Caco-2 (cell line): ENCODE results near the gene ELK1. TPM values are rescaled to one million over a fixed set of nuclear protein-coding genes. Genes with fewer than 3 reads are reported as not detected.

Experiments used
- BruUV-seq: library from RNA; stranded (reverse); fragments of 400-500 nt; replicated peaks from 2 replicates; lab custom pipeline; 2021; lab: Mats Ljungman, UMichigan
- CTCF ChIA-PET: fragments of 300-600 bp; sonication (Branson Sonifier 250); formaldehyde crosslinking; loops from one replicate; lab custom pipeline; 2022; ENCODE audit warnings: antibody characterized with exemption; lab: Charles Lee
- POLR2A ChIA-PET: fragments of 300-600 bp; sonication (Branson Sonifier 250); formaldehyde crosslinking; loops from one replicate; lab custom pipeline; 2022; ENCODE audit warnings: antibody characterized with exemption; lab: Charles Lee
- DNase-seq, 2 experiments: peaks; one replicate each; pipeline versions ENCODE4 v3.0.0 to v3.0.0-alpha.2; 2020 to 2022
- H3K27me3 ChIP-seq: replicated peaks from 2 replicates; pipeline ENCODE4 v1.6.0; 2011; ENCODE audit warnings: low read length; ENCODE audit not compliant: control insufficient read depth, insufficient read depth
- H3K36me3 ChIP-seq: 2 replicates; pipeline ENCODE4 v1.5.1; 2011; ENCODE audit warnings: low read length; ENCODE audit not compliant: control insufficient read depth, insufficient read depth
- H3K4me1 ChIP-seq: fragments of 250-450 bp; sonication (Bioruptor Pico); 2 replicates; pipeline ENCODE4 v1.5.1; 2020; ENCODE audit warnings: mild to moderate bottlenecking
- H3K4me3 ChIP-seq: 2 replicates; pipeline ENCODE4 v1.5.1; 2011; ENCODE audit warnings: low read depth, mild to moderate bottlenecking, control low read depth, low read length
- H3K9me3 ChIP-seq: fragments of 250-450 bp; sonication (Bioruptor Pico); 2 replicates; pipeline ENCODE4 v1.5.1; 2020; ENCODE audit warnings: mild to moderate bottlenecking, moderate library complexity
- H3K27ac Mint-ChIP-seq: one replicate; pipeline ENCODE4 v1.8.0; 2022; ENCODE audit warnings: mixed read lengths; ENCODE audit not compliant: unreplicated experiment
- H3K27me3 Mint-ChIP-seq: one replicate; pipeline ENCODE4 v1.8.0; 2022; ENCODE audit warnings: mixed read lengths; ENCODE audit not compliant: insufficient read depth, unreplicated experiment
- H3K36me3 Mint-ChIP-seq: one replicate; pipeline ENCODE4 v1.8.0; 2022; ENCODE audit warnings: mild to moderate bottlenecking, mixed read lengths; ENCODE audit not compliant: insufficient read depth, unreplicated experiment
- H3K4me1 Mint-ChIP-seq: one replicate; pipeline ENCODE4 v1.8.0; 2022; ENCODE audit warnings: low read depth, mixed read lengths; ENCODE audit not compliant: unreplicated experiment
- H3K4me3 Mint-ChIP-seq: one replicate; pipeline ENCODE4 v1.8.0; 2022; ENCODE audit warnings: mild to moderate bottlenecking, moderate library complexity, mixed read lengths; ENCODE audit not compliant: unreplicated experiment
- H3K9me3 Mint-ChIP-seq: one replicate; pipeline ENCODE4 v1.8.0; 2022; ENCODE audit warnings: mixed read lengths; ENCODE audit not compliant: unreplicated experiment
- CTCF ChIP-seq, 2 experiments: fragments of 200-600 bp in 1 of 2; IDR thresholded peaks; 1 replicate in 1 of 2; 2 replicates in 1 of 2; pipeline versions ENCODE4 v1.5.1 to v1.8.0; 2011 to 2022; ENCODE audit warnings: antibody characterized with exemption in 1 of 2, control low read depth in 1 of 2, inconsistent platforms in 1 of 2, low read depth in 1 of 2, low read length in 1 of 2, mild to moderate bottlenecking in 1 of 2, moderate library complexity in 1 of 2; ENCODE audit not compliant: insufficient read depth in 1 of 2, severe bottlenecking in 1 of 2, unreplicated experiment in 1 of 2
- intact Hi-C: fragments of 100-400 bp; cut with micrococcal nuclease; formaldehyde crosslinking; loops from one replicate; pipeline ENCODE4 v1.10.0; 2022; ENCODE audit not compliant: unreplicated experiment
- total RNA-seq: library from RNA; stranded (reverse); gene quantifications from 2 replicates; pipeline ENCODE4 v1.2.3, GENCODE V29; 2022

ELK1 gene
- total RNA-seq, 1 experiment from 2014 or later, result 29.3 TPM

- BruUV-seq, result no TSS peak
- Mint-ChIP-seq H3K9me3 (no peaks in the 10 kb centered on the region), H3K27ac (no peak overlapping the region), H3K36me3 (peaks cover 7% of the 10 kb centered on the region), H3K27me3 (peaks cover 3% of the 10 kb centered on the region), H3K4me3 (no peak overlapping the region), H3K4me1 (no peaks in the 10 kb centered on the region)
- ChIA-PET CTCF (no interaction called here), POLR2A (no interaction called here)
- DNase-seq, result no peak
- H3K4me1 ChIP-seq, result no peaks in the 10 kb centered on the region
- no peaks in the 10 kb centered on the region for H3K27me3 ChIP-seq
- H3K36me3 ChIP-seq, result no peaks in the 10 kb centered on the region
- intact Hi-C loops, result no loop called here
- H3K9me3 ChIP-seq, result no peaks in the 10 kb centered on the region
- no peak overlapping the region for H3K4me3 ChIP-seq
- TF ChIP-seq CTCF (IDR thresholded peaks at IDR 0.05; ENCODE audit: insufficient read depth in 1 of 2, low read depth in 1 of 2, low read length in 1 of 2, severe bottlenecking in 1 of 2, unreplicated experiment in 1 of 2), result no peak
Observed at GRCh38 chrX:47618923-47619485, 31.4 kb downstream of the ELK1 start.

- DNase-seq, result no peak
- Mint-ChIP-seq H3K4me3 (no peak overlapping the region), H3K27me3 (no peaks in the 10 kb centered on the region), H3K27ac (no peak overlapping the region), H3K9me3 (no peaks in the 10 kb centered on the region), H3K36me3 (no peaks in the 10 kb centered on the region), H3K4me1 (no peaks in the 10 kb centered on the region)
- no peaks in the 10 kb centered on the region for H3K27me3 ChIP-seq
- no peak for TF ChIP-seq CTCF (IDR thresholded peaks at IDR 0.05; ENCODE audit: insufficient read depth in 1 of 2, low read depth in 1 of 2, low read length in 1 of 2, severe bottlenecking in 1 of 2, unreplicated experiment in 1 of 2)
- intact Hi-C loops, result no loop called here
- H3K9me3 ChIP-seq, result no peaks in the 10 kb centered on the region
- H3K36me3 ChIP-seq, result no peaks in the 10 kb centered on the region
- no peak overlapping the region for H3K4me3 ChIP-seq
- ChIA-PET CTCF (no interaction called here), POLR2A (no interaction called here)
- BruUV-seq, result no TSS peak
- no peaks in the 10 kb centered on the region for H3K4me1 ChIP-seq
Observed at GRCh38 chrX:47614618-47615017, 35.7 kb downstream of the ELK1 start.

DNA sequence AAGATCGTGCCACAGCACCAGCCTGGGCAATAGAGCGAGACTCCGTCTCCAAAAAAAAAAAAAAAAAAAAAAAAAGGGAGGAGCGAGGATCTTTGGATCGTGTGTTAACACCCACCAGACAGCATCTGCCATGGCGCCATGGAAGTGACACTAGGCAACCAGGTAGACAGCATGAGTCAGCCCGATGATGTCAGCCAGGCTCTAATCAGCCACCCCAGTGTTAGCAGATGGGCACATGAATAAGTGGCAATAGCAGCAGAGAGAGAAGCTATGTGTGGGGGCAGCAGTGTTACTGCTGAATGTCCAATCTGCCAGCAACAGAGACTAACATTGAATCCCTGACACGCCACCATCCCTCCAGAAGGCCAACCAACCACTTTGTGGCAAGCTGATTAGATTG, 37.3 kb downstream of the ELK1 start:
- H3K27me3 ChIP-seq, result no peaks in the 10 kb centered on the region
- H3K4me1 ChIP-seq, result no peaks in the 10 kb centered on the region
- Mint-ChIP-seq H3K9me3 (no peaks in the 10 kb centered on the region), H3K27ac (no peak overlapping the region), H3K4me1 (no peaks in the 10 kb centered on the region), H3K4me3 (no peak overlapping the region), H3K27me3 (no peaks in the 10 kb centered on the region), H3K36me3 (no peaks in the 10 kb centered on the region)
- no peak overlapping the region for H3K4me3 ChIP-seq
- H3K9me3 ChIP-seq, result no peaks in the 10 kb centered on the region
- TF ChIP-seq CTCF (IDR thresholded peaks at IDR 0.05; ENCODE audit: insufficient read depth in 1 of 2, low read depth in 1 of 2, low read length in 1 of 2, severe bottlenecking in 1 of 2, unreplicated experiment in 1 of 2), result no peak
- ChIA-PET CTCF (no interaction called here), POLR2A (no interaction called here)
- BruUV-seq, result no TSS peak
- no peaks in the 10 kb centered on the region for H3K36me3 ChIP-seq
- intact Hi-C loops, result no loop called here
- DNase-seq, result no peak
